WI38 (cell line): ENCODE results near the gene CALCR.
"Not testable (repeated sequence)": the region's sequence is repeated elsewhere in the genome, so short reads cannot be mapped to it uniquely, and the experiment has no call there.

Experiments
- H3K4me3 ChIP-seq: 2 replicates; pipeline ENCODE4 v1.5.1; 2011; ENCODE audit warnings: low read depth, mild to moderate bottlenecking, control low read depth, low read length
- CTCF ChIP-seq: IDR thresholded peaks from 2 replicates; pipeline ENCODE4 v1.5.1; 2012; ENCODE audit warnings: low read depth, mild to moderate bottlenecking, control low read depth, low read length

CALCR gene

DNA sequence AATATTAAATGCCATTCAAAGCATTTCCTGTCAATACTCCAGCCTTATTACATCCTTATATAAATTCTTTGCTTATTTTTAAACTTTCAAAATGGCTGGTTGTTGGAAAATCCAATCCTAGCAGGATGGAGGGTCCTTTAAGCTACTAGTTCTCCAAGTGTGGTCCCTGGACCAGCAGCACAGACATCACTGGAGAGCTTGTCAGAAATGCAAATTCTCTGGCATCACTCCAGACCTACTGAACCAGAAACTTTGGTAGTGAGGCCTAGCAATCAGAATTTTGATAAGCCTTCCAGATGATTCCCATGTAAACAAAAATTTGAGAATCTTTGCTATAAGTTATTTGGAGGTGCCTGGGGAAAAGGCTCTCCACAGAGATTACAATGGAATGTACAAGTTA, 43.8 kb downstream of the CALCR start:
- no peak overlapping the region for H3K4me3 ChIP-seq
- TF ChIP-seq CTCF, result no peak

DNA sequence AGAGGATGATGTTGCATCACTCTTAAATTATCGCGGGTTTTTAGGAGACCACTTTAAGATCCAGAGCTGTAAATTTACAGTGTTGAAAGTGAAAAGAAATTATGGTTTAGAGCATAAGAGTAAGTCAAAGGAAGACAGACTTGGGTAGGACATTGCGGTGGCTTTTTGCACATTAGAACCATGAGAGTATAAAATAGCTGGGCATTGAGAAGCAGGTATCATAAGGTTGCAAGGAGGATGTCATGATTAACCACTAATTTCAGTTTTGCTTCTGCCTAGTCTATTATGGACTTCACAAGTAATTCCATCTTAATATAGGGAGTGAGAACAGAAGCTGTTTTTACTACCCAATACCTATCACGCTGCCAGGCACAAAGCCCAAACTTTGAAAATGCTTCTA, 57.7 kb downstream of the CALCR start:
- no peak overlapping the region for H3K4me3 ChIP-seq
- TF ChIP-seq CTCF, result no peak

DNA sequence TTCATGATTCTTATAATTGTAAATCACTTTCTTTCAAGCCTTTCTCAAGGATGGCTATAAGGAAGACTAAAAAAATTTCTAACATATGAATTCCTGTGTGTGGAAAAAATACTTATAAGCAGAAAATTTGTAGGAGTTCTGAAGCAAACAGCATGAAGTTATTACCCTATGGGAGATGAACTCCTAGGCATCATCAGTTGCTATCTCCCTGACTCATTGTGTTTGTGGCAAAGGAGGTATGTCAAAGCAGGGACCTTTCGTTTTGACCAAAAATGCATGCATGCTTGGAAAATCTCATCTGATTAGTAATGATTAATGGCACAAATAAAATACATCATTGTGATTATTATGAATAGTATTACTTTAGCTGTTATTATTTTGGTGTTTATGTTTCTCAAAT, 59.4 kb downstream of the CALCR start:
- no peak for TF ChIP-seq CTCF

GRCh38 chr7:93509303-93509702, 65.2 kb downstream of the CALCR start:
- no peak overlapping the region for H3K4me3 ChIP-seq
- no peak for TF ChIP-seq CTCF

More for the DNA sequence above, 59.4 kb downstream of the CALCR start:
- H3K4me3 ChIP-seq, result no peak overlapping the region

DNA sequence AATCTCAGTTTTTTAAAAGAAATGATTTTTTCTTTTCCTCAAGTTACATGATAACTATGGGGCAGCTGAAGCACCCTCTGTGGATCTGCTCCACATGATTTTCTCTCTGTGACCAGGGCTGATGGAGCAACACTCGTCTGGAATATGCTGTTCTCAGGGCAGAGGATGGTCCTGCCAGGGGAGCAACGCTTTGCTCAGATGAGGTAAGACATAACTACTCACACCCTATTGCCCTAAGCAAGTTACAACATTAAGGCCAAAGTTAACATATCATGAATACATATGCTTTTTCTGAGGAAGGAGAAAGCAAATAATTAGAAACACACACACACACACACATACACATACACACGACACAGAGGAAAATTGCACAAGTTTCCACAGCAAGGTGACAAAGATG, 71.4 kb downstream of the CALCR start:
- H3K4me3 ChIP-seq, result no peak overlapping the region
- no peak for TF ChIP-seq CTCF

DNA sequence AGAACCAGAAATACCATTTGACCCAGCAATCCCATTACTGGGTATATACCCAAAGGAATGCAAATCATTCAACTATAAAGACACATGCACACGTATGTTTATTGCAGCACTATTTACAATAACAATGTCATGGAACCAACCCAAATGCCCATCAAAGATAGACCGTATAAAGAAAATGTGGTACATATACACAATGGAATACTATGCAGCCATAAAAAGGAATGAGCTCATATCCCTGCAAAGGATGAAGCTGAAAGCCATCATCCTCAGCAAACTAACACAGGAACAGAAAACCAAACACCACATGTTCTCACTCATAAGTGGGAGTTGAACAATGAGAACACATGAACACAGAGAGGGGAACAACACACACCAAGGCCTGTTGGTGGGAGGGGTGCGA, 82.7 kb downstream of the CALCR start:
- H3K4me3 ChIP-seq, result not testable (repeated sequence)

- no peak for TF ChIP-seq CTCF
- no peak overlapping the region for H3K4me3 ChIP-seq
These were observed 97.8 kb downstream of the CALCR start for GRCh38 chr7:93476491-93477344.

GRCh38 chr7:93475811-93476210, 98.7 kb downstream of the CALCR start:
- no peak for TF ChIP-seq CTCF
- H3K4me3 ChIP-seq, result no peak overlapping the region
